Effector CD8-positive, alpha-beta T cell (primary cell): Measurements from ENCODE around the gene PJA2.
"Not testable (repeated sequence)": the region's sequence is repeated elsewhere in the genome, so short reads cannot be mapped to it uniquely, and the experiment has no call there.

Source experiments
- DNase-seq: peaks from one replicate; lab custom pipeline; 2025; lab: John Stamatoyannopoulos, UW

Gene PJA2

DNA sequence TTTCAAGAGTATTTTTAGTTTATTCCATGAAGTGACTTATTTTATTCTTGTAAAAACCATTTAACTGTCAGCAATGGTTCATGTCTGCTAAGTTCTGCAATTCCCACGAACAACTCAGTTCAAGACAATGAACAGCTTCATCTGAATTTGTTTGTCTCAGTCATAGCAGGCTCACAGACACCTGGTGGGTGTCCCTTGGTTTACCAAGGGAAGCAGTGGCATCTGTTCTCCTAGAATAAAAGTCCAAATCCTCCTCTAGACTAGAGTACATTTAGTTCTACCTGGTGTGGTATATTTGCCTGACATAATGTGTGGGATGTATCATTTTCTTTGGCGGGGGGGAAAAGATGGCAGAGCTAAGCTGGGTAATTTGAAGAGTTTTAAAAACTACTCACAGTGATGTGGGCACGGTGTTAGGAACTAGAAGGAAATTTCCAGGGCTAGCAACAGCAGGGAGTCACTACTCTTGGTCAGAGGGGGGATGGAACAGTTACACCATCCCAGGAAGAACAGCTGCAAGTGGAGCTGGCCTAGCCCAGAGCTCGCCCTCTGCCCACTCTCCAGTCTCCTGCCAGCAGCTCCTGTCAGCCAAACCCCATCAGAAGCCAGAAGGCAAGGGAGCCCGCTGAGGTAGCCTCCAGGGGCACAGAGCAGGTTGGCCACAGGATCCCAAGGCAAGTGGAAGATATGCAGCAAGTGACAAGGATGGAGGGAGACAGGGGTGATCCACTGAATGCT is 100.3 kb downstream of the PJA2 start:
- DNase-seq = no peak

DNA sequence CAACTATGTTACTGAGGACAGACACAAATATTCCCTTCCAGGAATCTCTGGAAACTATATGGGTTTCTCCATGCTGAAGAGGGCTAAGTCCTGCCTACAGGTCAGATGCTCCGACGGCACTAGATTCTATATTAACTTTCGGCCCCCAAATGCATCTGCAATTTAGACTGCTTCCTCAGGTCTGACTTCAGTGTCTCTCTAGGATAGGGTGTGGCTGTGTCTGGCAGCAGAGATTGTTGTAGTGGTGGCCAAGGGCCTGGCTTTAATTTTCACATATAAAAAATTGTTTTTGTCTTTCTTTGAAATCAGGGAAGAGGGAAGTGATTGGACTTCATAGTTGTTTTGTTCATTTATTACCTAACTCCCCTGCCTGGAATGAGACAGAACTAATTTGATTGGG is 101.8 kb downstream of the PJA2 start:
- no peak for DNase-seq

DNA sequence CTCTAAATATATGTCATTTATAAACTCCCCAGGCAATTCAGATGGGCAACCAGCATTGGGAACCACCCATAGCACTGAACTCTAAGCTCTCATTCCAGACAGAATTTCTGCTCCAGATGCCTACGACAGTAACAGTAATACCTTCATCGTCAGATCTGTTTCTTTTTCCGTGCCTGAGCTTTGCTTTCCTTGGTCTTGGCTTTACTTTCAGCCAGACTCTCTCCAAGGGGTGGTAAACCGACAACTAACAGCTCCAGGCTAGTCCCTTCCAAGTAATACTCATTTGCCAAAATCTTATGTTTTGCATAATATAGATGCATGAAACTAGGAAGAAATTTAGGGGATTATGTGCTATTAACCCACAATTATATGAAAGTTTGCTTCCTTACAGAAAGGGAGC is 102.3 kb downstream of the PJA2 start:
- DNase-seq = no peak

DNA sequence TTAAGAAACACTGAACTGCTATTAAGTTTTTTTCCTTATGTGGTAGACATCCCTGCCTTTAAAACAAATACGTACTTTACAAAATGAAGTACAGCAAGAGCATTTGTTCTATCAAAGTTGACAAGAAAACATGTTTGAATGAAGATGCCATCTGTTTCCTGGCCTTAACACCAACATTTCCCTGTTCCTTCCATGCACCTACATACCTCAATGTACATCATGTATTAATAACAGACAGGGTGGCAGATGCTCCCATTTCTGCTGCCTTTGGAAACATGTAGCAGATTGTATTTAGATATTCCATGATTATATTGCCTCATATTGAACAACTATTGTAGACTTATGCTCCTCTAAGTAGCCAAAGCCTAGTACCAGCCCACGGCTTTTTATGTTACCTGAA is 104.4 kb downstream of the PJA2 start:
- DNase-seq = no peak

DNA sequence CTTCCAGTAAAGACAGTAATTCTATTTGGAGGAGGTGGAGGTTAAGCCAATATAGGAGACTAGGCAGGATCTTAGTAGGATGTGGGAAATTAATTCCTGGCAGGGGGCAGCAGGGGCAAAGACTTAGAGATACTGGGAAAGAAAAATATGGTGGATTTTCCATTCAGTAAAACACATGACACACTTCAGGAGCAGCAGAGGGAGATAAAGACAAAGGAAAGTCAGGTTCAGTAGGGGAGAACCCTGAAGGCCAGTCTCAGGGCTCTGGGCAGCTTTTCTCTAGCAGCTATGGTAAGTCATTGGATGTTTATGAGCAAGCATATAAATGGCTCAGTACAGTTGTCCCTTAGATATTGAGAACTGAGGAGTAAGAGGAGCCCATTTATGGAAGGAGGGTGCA is 105.5 kb downstream of the PJA2 start:
- DNase-seq = no peak

DNA sequence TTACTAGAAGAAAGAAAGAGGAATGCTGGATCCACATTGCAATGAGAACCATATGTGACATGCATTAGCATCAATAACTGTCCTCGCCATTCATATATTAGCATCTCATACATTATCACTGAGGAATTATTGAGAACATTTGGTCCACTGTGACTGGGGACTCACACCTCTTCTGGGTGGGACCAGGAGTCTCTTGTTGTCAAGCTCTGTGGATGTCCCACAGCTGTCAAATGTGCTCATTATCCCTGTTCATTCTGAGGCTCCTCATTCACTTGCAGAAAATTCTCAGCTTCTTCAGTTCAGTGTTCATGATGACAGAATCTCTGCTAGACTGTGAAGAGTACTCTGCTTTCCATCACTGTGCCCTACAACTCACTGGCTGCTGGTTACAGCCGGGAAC is 109.4 kb downstream of the PJA2 start:
- DNase-seq = no peak

DNA sequence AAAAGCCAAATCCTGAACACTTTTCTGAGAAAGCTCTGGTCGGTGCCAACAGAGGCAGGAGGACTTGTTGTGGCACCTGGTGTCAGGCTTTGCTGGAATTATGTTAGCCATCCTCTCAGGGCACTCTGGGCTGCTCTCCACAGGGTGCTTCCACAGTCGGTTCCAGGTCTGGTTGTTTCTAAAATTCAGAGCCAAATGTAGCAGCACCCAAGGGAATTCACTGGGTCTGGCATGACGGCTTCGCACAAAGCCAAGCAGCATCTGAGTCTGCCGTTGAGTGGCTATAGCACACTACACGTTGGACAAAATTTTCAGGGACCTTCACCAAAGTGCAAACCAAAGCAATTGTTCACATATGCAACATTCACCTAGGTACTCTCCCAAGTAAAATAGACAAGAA is 110.2 kb downstream of the PJA2 start:
- no peak for DNase-seq

DNA sequence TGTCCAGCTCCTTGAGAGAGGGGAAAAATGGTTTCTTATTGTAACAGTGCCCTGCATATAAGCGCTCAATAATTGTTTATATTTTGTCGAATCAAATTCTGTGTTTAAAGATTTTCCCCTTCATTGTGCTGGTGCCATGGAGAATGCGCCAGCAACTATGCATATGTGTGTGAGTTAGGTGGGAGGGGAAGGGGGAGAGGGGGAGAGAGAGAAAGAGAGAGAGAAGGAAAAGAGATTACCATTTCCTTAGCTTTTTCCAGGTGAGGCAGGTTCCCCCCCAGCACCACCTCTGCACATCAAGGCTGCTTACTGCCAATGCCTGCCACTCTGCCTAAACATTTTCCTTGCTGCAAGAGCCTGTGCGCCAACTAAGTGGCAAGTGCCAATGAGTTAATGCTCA is 111.0 kb downstream of the PJA2 start:
- no peak for DNase-seq

DNA sequence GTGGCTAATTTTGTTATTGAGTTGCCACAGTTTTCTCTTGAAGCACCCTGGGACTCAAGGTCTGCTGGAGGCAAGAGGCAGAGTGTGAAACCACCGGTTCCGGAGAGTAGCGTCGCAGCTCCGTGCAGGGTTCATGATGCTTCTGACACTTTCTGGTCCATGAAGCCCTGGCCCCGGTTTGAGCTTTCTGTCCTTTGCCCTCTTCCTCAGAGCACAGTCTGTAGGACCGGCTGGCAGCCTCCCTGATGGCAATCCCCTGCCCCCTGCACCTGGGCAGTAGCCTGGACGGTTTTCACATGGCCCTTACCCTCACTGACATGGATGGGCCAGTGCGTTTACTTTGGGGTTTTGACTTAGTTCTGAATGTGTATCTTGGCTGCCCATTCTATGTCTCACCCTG is 111.9 kb downstream of the PJA2 start:
- no peak for DNase-seq

DNA sequence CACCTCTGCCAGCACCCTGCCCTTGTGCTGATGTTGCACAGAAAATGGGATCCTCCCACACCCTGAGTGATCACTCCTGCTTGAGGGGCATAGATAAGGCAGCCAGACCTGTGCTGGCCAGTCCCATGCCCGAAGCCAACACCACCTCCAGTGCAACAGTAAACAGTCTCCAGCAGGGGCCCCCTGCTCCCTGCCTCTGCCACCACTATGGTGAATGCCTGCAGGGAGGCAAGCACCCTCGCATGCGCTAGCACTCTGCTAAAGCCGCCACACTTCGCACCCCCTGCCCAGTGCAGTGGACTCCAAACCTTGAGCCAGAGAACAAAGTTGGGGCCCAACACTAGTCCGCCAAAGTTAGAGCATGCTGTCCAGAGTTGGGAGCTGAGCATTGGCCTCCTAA is 118.7 kb downstream of the PJA2 start:
- no peak for DNase-seq

DNA sequence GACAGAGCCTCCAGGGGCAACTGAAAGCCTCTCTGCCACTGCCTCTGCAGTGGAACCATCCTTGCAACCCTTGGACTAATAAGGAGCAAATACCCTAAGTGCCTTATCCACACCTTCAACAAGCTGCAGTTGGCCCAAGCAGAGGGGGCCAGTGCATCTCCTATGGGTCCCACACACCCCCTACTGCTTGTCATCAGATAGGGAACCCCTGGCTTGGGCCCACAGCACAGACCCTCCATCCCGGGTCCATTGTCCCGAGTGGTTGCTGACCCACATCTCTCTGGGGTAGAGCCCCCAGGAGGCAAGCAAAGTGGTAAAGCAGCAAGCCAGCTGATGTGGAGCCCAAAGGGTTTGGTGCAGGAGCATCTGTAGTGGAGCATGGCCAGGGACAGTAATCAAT is 119.5 kb downstream of the PJA2 start:
- no peak for DNase-seq

DNA sequence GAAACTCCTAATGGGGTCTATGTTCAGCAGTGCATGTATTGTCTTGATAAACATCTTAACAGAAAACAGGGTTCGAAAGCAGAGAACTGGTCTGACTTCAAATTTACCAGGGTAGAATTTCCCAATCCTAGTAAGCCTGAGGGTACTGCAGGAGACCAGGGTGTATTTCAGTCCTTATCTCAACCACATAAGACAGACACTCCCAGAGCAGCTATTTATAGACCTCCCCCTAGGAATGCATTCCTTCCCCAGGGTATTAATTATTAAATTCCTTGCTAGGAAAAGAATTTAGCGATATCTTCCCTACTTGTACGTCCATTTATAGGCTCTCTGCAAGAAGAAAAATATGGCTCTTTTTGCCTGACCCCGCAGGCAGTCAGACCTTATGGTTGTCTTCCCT is 123.1 kb downstream of the PJA2 start:
- not testable (repeated sequence) for DNase-seq
